GM19023 (cell line): ENCODE results near the gene BCAS1.
A peak's percentile ranks its signal among the peaks of the same experiment; 100 is the strongest.

Experiments used
- ATAC-seq: cut with Tn5 transposase; IDR thresholded peaks from one replicate; pipeline ENCODE4 v1.9.1; 2021; ENCODE audit warnings: mild to moderate bottlenecking, moderate library complexity; ENCODE audit not compliant: unreplicated experiment

Gene BCAS1

DNA sequence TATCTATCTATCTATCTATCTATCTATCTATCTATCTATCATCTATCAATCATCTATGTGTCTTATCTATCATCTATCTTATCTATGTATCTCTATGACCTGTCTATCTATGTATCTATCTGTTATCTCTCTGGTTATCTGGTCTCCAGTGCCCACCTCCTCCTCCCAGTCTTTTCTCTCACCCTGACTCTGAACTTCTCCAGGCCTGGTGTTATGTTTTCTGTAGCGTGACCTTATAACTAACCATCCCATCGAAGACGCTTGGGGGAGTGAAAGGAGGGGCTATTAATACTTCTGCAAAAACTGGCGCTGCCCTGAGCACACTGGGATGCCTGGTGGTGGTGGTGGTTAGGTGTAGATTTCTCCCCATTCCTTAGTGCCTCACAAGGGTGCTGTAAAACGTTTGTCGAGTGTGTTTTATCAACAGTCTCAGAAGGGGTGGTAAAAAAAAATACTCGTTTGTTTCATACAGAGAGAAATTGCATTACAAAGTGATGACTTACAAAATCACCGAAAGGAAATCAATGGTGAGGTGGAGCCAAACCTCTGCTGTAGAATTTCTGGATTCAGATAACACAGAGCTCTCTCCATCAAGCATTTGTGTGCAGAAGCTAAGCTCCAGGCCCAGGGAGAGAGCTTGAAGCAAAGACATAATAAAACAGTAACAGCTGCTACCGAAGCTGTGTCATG is 156.2 kb downstream of the BCAS1 start:
- ATAC-seq = no peak

DNA sequence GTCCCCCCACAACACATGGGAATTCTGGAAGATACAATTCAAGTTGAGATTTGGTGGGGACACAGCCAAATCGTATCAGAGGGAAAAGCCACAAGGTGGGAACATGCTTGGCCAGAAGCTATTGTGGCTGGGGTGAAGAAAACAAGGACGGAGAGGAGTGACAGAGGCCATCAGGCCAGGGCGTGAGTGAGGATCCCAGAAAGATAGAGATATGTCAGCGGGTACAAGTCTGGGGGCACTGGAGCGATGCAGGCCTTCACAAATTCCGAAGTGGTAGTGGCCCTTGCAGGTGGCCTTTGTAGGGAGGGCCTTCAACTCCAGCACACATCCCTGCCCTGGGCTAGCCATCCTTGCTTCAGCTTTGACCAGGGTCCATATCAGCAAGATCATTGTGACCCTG is 159.1 kb downstream of the BCAS1 start:
- no peak for ATAC-seq

DNA sequence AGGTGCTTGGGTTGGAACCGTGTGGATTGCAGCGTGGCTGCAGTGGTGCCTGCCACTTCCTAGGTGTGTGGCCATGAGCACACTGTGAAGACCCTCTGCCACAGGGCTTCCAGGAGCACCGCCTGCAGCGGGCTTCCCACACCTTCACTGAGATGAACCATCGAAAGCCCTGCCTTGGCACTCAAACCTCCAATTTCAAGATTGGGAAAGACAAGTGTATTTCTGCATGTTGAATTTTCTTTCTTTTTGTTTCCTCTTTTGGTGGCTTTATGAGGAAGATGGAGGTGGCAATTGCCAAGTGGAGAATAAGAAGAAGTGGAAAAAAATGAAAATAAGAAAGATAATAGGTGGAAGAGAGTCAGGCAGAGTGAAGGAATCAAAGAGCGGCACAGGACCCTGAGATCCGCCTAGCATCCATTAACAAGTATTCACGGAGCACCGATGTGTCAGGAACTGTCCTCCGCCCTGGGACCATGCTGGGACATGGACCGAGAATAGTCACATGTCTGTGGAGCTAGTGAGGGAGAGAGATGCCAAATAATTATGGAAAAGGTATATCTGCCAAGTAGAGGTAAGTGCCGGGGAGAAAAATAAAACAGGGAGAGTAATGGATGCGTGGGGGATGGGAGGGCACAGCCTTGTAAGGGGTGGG is 159.9 kb downstream of the BCAS1 start:
- ATAC-seq = no peak

GRCh38 chr20:53907968-53908751 is 162.2 kb downstream of the BCAS1 start:
- ATAC-seq = no peak

GRCh38 chr20:53905820-53906191 is 164.6 kb downstream of the BCAS1 start:
- ATAC-seq = no peak

- peak; percentile 44 for ATAC-seq
These were observed 165.2 kb downstream of the BCAS1 start for GRCh38 chr20:53905019-53905819.

DNA sequence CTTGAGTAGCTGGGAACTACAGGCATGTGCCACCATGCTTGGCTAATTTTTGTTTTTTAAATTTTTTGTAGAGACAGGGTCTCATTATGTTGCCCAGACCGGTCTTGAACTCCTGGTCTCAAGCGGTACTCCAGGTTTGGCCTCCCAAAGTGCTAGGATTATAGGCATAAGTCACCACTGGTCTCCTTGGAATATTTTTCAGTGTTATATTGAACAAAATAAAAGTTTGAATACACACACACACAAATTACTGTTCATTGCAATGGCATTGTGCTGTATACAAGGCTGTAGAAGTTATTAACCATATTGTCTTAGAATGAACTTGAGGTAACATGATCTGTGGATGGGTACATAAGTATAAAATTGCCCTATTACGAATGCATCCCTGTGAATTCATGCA is 166.1 kb downstream of the BCAS1 start:
- ATAC-seq = no peak

GRCh38 chr20:53903652-53903987 is 166.8 kb downstream of the BCAS1 start:
- no peak for ATAC-seq

- ATAC-seq = no peak
These were observed 167.3 kb downstream of the BCAS1 start for GRCh38 chr20:53902968-53903651.

DNA sequence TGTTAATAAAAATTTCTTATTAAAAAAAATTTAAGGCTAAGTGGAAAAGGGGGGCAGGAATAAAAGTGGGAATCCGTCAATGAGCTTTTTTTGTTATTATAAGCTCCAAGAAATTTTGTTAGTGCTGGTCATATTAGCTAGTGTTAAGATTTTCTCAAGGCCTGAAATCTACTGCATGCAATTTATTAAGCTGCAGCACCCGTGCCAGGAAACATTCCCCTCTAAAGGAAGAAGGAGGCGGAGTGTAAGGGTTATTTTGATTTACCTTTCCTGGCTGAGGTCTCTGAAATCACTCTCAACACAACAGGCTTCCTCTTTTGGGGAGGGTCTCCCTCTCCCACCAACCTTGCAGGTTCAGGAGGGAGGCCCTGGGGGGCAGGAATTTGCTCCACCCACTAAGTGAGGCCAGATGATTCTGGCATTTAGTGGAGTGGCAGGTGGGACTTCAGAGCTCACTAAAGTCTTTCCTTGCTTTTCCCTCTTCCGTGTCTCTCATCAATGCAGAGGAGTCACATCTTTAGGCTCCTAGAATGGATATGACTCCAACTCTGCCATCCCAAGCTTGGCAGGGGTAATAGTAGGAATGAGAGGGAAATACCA is 168.8 kb downstream of the BCAS1 start:
- ATAC-seq = no peak

DNA sequence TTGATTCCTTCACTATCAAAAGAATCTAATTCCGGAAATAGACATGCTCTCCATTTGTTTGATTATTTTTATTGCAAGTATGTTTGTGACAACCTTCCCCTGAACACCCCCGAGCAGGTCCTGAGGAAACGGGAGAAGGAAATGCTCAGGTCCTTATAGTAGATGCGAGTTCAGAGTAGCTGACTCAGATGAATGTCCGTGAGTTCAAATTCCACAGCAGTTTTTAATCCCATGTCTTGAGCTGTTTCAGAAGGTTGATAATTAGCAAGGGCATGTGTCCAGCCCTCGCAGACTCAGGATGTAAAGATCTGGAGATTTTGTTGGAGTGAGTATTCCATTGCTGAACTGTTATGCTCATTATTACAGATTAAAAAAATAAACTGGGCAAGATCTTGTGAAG is 169.3 kb downstream of the BCAS1 start:
- ATAC-seq = no peak

DNA sequence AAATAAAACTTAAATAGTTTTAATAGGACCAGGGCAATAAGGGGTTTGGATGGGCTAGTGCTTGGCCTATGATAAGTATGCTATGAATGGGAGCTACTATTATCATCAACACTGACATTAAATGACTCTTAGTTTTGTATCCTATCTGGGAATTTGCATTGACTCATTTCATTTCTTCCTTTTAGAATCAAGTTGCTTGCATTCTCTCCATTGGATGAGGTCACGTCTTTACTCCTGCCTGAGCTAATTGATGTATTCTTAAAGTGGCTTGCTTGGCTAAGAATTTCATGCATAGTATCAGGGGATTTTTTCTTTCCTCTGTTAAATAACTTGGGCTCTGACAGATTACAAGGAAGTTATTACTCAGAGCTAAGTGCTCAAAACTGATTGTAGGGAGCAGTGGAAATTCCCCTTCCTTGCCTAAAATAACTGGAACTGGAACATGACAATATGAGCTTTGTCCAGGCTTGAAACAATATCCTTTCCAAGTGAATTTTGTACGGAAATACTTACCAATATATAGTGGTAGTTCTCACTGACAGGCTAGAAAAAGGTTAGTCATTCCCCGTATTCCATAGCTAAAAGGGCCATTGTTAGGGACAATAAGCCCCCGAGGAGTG is 169.9 kb downstream of the BCAS1 start:
- ATAC-seq = no peak

GRCh38 chr20:53899351-53900167 is 170.8 kb downstream of the BCAS1 start:
- ATAC-seq = peak; percentile 83

- no peak for ATAC-seq
These were observed 171.8 kb downstream of the BCAS1 start for GRCh38 chr20:53898556-53898931.

DNA sequence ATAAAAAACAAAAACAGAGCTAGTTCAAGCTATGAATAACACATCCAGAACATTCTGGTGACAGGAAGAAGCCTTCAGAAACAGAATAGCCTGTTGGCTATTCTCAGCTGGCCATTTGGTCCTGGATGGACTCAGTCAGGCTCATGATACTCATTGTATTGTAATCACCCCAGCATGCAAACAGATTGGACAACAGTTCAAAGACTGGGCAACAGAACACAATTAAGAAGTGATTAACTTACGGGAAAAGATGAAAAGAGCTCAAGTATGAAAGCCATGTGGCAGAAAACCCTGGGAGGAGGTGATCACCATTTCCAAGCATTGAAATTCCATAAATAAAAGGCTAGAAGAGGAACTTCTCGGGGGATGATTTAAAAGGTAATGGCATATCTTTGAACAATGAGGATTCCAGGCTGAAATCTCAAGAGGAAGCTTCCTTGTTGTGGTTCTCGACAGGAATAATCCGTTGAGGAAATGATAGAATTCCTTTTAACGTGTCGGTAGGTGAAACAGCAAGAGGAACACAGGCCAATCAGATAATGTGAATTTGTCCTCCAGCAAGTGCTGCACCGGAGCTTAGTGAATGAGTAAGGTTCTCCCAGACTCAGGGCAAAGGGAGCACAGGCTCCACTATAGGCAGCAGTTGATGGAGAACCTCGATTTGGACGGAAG is 172.4 kb downstream of the BCAS1 start:
- no peak for ATAC-seq

DNA sequence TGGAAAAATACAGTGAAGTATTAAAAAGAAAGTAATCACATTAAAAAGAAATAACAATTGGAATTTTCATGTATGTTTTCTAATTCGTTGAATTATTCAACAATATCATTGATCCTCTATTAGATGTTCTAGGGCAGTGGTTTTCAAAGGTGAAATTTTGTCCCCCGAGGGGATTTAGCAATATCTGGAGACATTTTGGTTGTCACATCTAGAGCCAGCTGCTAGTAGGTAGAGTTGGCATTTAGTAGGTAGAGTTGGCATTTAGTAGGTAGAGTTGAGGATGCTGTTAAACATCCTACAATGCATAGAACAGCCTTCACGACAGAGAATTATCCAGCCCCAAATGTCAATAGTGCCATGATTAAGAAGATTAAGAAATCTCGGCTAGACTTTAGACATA is 173.7 kb downstream of the BCAS1 start:
- ATAC-seq = no peak

- no peak for ATAC-seq
These were observed 174.4 kb downstream of the BCAS1 start for GRCh38 chr20:53896041-53896440.

GRCh38 chr20:53895385-53895755 is 175.0 kb downstream of the BCAS1 start:
- ATAC-seq = no peak
